Activated T-cell treated with anti-CD3 and anti-CD28 coated beads, Interleukin-2, amount 50 U/mL, for 24 hours (primary cell): ENCODE measurements around the gene CFAP300.

Experiments used
- DNase-seq: peaks from one replicate; pipeline ENCODE4 v3.0.0-alpha.2; 2020
- H3K27ac Mint-ChIP-seq: 2 replicates; pipeline ENCODE4 v1.8.0; 2020; ENCODE audit warnings: mild to moderate bottlenecking, mixed read lengths
- H3K27me3 Mint-ChIP-seq: 2 replicates; pipeline ENCODE4 v1.8.0; 2020; ENCODE audit warnings: mixed read lengths
- H3K36me3 Mint-ChIP-seq: 2 replicates; pipeline ENCODE4 v1.8.0; 2020; ENCODE audit warnings: low read depth, mixed read lengths
- H3K4me1 Mint-ChIP-seq: 2 replicates; pipeline ENCODE4 v1.8.0; 2020; ENCODE audit warnings: low read depth, mixed read lengths
- H3K4me3 Mint-ChIP-seq: 2 replicates; pipeline ENCODE4 v1.8.0; 2020; ENCODE audit warnings: mild to moderate bottlenecking, moderate library complexity, mixed read lengths
- H3K9me3 Mint-ChIP-seq: 2 replicates; pipeline ENCODE4 v1.8.0; 2020; ENCODE audit warnings: mixed read lengths

The CFAP300 gene

DNA sequence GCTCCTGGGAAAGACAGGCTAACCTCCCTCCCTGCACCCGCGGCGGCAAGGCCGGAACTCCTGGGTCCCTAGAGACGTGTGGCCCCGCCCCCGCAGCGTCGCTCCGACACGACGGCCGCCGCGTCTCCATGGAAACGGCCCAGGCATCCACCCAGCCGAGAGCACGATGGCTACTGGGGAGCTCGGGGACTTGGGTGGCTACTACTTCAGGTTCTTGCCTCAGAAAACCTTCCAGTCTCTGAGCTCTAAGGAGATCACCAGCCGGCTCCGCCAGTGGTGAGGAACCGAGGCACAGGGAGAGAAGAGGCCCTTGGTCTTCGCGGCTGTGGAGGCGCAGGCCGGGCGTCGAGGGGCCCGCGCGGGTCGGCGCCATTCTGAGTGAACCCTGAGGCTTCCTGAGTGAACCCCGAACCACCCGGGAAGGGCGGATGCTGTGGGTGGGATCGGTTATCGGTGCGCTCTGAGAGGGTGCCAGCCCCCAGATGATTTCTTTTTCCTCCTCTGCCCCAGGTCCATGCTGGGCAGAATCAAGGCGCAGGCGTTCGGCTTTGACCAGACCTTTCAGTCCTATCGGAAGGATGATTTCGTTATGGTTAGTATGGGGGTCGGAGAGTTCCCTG, at the start of gene CFAP300:
CFAP300 (plus strand) TSS at position 133 of the 620 bp plus-strand sequence; CDS start at position 167, 34 bp downstream.
- H3K9me3 Mint-ChIP-seq: peaks cover 5% of the 10 kb centered on the region
- H3K36me3 Mint-ChIP-seq: no peaks in the 10 kb centered on the region
- peak within 1 kb of the TSS; percentile 66 for H3K4me3 Mint-ChIP-seq
- no peak within 1 kb of the TSS for H3K27ac Mint-ChIP-seq
- H3K27me3 Mint-ChIP-seq: peaks cover 41% of the 10 kb centered on the region
- DNase-seq: peak; percentile 63
- H3K4me1 Mint-ChIP-seq: peaks cover 9% of the 10 kb centered on the region

DNA sequence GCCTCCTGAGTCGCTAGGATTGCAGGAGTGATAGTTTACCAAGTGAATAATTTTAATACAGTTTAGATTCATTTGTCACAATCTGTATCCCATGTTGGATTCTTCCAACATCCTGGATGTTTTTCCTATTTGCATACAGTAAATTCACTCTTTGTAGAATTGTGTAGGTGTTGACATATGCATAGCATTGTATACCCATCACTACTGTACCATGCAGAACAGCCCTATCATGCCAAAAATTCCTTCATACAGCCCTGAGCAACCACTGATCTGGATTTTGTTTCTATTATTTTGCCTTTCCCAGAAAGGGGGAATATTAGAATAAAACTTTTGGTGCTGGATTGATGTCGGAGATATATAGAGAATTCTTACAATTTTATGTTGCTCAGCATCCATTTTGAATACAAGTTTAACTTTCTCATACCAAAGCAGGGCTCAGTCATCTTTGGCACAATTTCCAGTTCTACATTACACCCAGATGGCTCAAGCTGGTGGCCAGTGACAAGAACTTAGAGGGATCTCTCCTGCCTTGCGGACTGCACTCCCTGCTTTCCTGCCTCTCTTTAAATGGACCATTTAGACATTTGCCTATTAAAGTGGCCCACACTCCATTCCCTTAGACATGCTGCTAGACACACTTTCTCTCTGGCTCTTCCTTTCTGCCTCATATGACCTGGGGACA, 45.4 kb upstream of the CFAP300 start:
- Mint-ChIP-seq H3K4me3 (no peak overlapping the region), H3K36me3 (no peaks in the 10 kb centered on the region), H3K4me1 (peaks cover 3% of the 10 kb centered on the region), H3K9me3 (no peaks in the 10 kb centered on the region), H3K27ac (no peak overlapping the region), H3K27me3 (no peaks in the 10 kb centered on the region)
- no peak for DNase-seq

DNA sequence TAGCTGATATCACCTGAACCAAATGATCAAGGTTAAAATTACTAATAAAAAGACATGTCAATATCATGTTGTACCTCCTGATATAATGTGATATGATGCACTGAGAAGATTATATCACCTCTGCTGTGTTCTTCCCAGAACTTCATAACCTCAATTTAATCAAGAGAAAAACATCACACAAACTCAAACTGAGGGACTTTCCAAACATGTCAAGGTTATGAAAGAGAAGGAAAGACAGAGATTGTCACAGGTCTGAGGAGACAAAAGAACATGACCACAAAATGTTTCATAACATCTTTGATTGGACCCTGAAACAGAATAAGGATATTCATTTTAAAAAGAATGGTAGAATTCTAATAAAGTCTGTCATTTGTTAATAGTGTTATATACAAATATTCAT, 43.0 kb upstream of the CFAP300 start:
- DNase-seq: no peak
- peaks cover 3% of the 10 kb centered on the region for H3K4me1 Mint-ChIP-seq
- H3K36me3 Mint-ChIP-seq: no peaks in the 10 kb centered on the region
- no peak overlapping the region for H3K4me3 Mint-ChIP-seq
- H3K27me3 Mint-ChIP-seq: no peaks in the 10 kb centered on the region
- H3K27ac Mint-ChIP-seq: no peak overlapping the region
- H3K9me3 Mint-ChIP-seq: no peaks in the 10 kb centered on the region

DNA sequence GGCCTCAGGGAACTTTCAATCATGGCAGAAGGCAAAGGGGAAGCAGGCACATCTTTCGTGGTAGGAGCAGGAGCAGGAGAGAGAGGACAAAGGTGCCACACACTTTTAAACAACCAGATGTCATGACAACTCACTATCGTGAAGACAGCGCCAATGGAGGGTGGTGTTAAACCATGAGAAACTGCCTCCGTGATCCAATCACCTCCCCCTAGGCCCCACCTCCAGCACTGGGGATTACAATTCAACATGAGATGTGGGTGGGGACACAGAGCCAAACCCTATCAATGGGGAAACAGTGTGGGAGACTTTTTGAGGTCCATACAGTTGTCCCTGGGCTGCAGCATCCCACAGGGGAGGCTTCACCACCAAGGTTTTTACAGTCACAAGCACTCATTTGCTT, 41.9 kb upstream of the CFAP300 start:
- Mint-ChIP-seq H3K4me1 (peaks cover 3% of the 10 kb centered on the region), H3K27me3 (peaks cover 6% of the 10 kb centered on the region), H3K36me3 (no peaks in the 10 kb centered on the region), H3K4me3 (no peak overlapping the region), H3K27ac (no peak overlapping the region), H3K9me3 (no peaks in the 10 kb centered on the region)
- no peak for DNase-seq

DNA sequence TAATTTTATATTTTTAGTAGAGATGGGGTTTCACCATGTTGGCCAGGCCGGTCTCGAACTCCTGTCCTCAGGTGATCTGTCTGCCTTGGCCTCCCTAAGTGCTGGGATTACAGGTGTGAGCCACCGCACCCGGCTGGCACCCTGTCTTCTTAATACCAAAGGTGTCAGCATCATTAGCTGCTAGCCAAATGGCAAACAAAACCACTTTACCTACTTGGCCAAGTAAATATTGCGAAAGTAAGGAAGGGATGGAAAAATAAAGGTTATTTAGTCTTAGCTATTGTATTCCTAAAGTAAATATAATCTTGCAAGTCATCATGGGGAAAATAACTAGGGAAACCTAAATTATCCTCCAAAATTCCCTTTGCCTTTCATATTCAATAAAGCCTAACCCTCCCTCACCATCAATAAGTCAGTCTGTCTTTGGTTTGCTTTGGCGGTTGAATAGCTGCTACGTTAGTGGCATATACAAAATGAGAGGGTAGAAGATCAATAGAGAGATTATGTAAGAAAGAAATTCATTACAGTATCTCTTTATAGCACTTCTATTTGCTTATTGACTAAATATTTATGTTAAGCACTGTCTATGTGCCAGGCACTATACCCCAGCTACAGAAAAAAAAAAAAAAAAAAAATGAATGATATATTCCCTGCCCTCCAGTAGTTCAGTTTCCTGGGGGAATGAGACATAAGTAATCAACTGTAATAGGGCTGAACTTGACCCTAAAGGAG, 40.2 kb upstream of the CFAP300 start:
- Mint-ChIP-seq H3K4me1 (peaks cover 3% of the 10 kb centered on the region), H3K9me3 (no peaks in the 10 kb centered on the region), H3K36me3 (no peaks in the 10 kb centered on the region), H3K4me3 (no peak overlapping the region), H3K27ac (no peak overlapping the region), H3K27me3 (peaks cover 13% of the 10 kb centered on the region)
- DNase-seq: no peak

DNA sequence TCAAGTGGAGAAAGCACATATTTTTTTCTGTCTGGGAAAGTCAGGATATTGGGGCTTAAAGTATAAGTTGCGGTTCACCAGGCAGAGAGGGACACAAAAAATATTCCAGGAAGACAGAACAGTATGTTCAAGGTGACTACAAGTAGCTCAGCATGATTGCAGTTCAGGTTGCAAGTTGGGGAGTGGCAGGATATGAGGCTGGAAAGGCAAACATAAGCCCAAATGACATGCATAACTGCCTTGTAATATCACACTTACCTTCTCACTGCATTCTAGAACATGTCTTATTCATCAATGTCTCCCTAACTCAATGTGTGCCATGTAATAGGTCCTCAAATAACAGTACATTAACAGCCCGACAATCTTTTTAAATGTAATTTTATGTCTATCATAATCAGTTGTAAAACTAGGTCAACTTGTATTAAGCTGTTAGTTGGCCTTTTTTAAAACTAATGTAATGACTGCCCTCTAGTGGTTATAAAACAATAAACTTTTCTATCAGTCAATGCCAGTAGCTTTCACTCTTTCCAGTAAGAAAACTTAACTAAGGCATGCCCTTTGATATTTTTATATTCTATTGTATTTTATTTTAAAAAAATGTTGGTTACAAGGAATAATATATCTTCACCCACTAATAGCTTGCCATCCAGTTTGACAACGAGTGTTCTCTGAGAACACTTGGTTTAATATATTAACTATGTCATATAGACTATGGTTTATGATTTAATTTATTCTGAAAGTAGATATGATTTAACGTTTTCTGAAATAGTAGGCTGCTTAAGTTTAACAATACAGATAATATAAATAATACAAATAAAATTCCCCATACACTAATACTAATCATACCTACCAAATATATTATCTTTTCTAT, 39.4 kb upstream of the CFAP300 start:
- H3K36me3 Mint-ChIP-seq: no peaks in the 10 kb centered on the region

DNA sequence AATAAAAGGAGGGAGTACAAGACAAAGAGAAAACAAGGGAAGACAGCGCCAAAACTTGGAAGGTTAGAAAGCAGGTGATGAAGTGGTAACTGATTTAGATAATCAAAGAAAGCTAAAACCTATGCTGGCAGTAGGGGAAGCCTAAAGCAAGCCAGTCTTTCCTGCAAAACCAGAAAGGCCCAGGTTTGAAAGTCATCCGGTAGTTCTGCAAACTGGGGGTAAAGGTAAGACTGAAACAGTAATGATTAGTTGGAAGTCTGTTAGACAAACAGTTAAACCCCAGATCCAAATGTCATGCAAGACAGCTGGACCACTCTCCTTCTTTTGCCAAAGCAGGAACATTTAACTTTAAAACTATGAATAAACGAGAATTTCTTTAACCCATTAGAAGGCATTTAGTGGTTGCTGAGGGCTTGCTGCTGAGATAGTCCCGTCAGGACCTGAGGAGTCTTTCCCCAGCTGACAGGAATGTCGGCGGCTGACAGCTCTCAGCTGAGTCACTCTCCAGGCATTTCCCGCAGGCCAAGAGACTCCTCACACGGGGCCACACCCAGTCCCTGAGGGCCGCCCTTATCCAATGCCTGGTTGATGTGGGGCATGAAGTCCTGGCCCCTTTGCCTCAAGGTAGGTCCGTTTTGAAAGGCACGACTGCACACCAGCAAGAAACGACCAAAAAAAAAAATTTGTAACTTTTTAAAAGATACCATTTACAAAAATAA, 36.3 kb upstream of the CFAP300 start:
- Mint-ChIP-seq H3K27ac (no peak overlapping the region), H3K9me3 (no peaks in the 10 kb centered on the region)

More for the DNA sequence above, 39.4 kb upstream of the CFAP300 start:
- H3K4me1 Mint-ChIP-seq: peaks cover 3% of the 10 kb centered on the region
- no peak for DNase-seq
- no peak overlapping the region for H3K4me3 Mint-ChIP-seq
- no peak overlapping the region for H3K27ac Mint-ChIP-seq
- no peaks in the 10 kb centered on the region for H3K9me3 Mint-ChIP-seq
- H3K27me3 Mint-ChIP-seq: peaks cover 19% of the 10 kb centered on the region

DNA sequence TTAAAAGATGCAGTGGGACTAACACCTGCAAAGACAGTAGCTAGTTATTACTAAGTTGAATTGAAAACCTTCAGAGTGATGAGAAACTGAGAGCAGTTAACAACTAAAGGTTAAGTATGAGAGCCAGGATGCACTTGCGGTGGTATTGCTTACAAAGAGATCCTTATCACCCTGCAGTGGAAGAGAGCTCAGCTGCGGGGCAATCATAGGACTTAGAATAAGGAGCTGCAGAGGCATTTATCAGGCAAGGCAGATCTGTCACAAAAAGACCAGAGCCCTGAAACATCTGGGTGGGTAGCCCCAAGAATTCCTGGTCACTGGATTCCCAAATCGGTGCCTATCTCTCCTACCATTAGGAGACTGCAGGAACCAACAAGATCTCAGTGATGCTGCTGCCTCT, 34.3 kb upstream of the CFAP300 start:
- no peaks in the 10 kb centered on the region for H3K4me1 Mint-ChIP-seq
- no peak for DNase-seq
- no peak overlapping the region for H3K27ac Mint-ChIP-seq
- no peaks in the 10 kb centered on the region for H3K36me3 Mint-ChIP-seq
- peaks cover 21% of the 10 kb centered on the region for H3K27me3 Mint-ChIP-seq
- no peaks in the 10 kb centered on the region for H3K9me3 Mint-ChIP-seq
- no peak overlapping the region for H3K4me3 Mint-ChIP-seq

More for the DNA sequence above, 36.3 kb upstream of the CFAP300 start:
- Mint-ChIP-seq H3K27me3 (peaks cover 21% of the 10 kb centered on the region), H3K36me3 (no peaks in the 10 kb centered on the region), H3K4me3 (no peak overlapping the region), H3K4me1 (no peaks in the 10 kb centered on the region)
- DNase-seq: no peak

DNA sequence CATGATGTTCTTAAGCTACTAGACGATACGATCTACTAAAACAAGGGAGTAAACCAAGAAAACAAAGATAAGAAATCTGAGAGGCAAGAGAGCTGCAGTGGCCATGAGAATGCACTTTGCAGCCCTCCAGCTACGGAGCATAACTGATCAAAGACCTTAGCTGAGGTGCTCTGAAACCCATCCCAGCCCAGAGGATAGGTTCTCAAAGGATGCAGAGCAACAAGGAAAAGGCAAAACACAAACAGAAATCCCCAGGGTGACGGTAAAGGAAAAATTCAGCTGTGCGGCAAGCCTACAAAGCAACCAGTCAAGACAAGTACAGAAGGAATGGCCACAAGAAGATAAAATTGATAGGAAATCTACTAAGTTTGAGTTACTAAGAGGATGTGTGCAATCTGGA, 32.5 kb upstream of the CFAP300 start:
- H3K36me3 Mint-ChIP-seq: no peaks in the 10 kb centered on the region
- no peaks in the 10 kb centered on the region for H3K9me3 Mint-ChIP-seq
- no peak overlapping the region for H3K27ac Mint-ChIP-seq
- H3K27me3 Mint-ChIP-seq: peaks cover 20% of the 10 kb centered on the region
- H3K4me3 Mint-ChIP-seq: no peak overlapping the region
- H3K4me1 Mint-ChIP-seq: no peaks in the 10 kb centered on the region
- no peak for DNase-seq

DNA sequence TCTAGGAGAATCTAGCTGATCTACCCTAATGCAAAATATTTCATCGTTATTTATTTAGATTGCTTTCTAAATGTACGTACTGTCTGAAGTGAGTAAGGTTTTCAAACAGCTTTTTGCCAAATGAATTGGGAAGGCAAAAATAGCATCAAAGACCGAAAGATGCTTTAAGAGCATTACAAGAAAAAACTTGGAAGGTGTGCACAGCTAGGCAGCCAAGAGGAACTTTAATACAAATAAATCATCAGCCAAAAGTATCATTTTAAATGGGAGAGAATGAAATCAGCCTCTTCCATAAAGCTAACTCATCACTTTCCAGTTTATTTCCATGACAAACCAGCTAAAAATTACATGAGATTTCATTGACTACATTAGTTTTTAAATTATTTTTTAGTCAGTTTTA, 30.2 kb upstream of the CFAP300 start:
- Mint-ChIP-seq H3K4me1 (no peaks in the 10 kb centered on the region), H3K4me3 (no peak overlapping the region), H3K27ac (no peak overlapping the region), H3K27me3 (peaks cover 8% of the 10 kb centered on the region), H3K36me3 (no peaks in the 10 kb centered on the region), H3K9me3 (no peaks in the 10 kb centered on the region)
- DNase-seq: no peak

DNA sequence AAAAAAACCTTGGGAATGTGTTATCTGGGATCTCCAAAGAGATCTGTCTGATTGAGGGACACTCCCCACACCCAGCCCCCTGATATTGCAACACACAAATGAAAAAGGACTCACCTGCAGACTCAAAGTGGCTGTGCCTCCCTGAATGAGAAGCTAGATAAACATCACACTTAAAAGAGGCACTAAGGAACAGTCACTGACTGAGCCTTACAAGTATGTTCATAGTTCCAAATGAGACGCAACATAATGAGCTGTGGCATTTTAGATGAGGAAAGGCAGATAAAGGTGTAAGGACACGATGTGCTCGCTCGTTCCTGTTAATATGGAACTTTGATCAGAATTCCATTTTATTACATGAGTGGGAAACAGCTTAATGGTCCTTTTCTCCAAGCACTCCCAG, 21.0 kb upstream of the CFAP300 start:
- Mint-ChIP-seq H3K27me3 (peaks cover 11% of the 10 kb centered on the region), H3K36me3 (no peaks in the 10 kb centered on the region), H3K4me1 (no peaks in the 10 kb centered on the region), H3K27ac (no peak overlapping the region), H3K9me3 (no peaks in the 10 kb centered on the region), H3K4me3 (no peak overlapping the region)
- no peak for DNase-seq

DNA sequence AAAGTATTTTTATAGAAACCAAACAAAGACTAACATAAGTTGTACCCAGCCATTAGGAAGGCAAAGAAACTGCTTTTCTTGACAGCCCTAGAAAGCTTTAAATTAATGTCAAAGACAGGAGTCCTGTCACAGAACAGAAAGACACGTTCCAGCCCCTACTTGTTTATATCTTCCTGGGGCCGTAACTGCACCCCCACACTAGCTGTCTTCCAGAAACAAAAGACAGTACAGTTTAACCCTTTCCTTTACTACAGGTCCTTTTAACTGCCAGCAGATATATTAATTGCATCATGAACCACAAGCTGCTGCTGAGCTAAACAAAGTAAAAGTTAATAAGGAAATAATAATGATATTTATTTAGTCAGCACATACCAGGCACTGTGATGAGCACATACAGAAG, 20.3 kb upstream of the CFAP300 start:
- no peaks in the 10 kb centered on the region for H3K36me3 Mint-ChIP-seq
- no peak overlapping the region for H3K4me3 Mint-ChIP-seq
- no peaks in the 10 kb centered on the region for H3K9me3 Mint-ChIP-seq
- peaks cover 11% of the 10 kb centered on the region for H3K27me3 Mint-ChIP-seq
- H3K4me1 Mint-ChIP-seq: no peaks in the 10 kb centered on the region
- H3K27ac Mint-ChIP-seq: no peak overlapping the region
- DNase-seq: no peak

DNA sequence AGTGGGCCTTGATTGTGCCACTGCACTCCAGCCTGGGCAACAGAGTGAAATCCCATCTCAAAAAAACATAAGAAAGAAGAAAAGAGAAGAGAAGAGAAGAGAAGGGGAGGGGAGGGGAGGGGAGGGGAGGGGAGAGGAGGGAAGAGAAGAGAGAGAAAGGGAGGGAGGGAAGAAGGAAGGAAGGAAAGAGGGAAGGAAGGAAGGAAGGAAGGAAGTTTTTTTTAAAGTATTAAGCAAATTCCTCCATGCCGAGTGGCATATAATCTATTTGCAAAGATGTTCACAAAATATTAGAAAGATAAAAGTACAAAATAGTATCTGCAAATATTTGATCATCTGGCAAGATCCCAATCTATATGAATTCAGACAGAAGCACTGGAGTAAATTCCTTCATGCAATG, 10.5 kb upstream of the CFAP300 start:
- Mint-ChIP-seq H3K4me3 (no peak overlapping the region), H3K4me1 (no peaks in the 10 kb centered on the region), H3K27me3 (peaks cover 24% of the 10 kb centered on the region), H3K36me3 (no peaks in the 10 kb centered on the region), H3K27ac (no peak overlapping the region), H3K9me3 (no peaks in the 10 kb centered on the region)
- DNase-seq: no peak

DNA sequence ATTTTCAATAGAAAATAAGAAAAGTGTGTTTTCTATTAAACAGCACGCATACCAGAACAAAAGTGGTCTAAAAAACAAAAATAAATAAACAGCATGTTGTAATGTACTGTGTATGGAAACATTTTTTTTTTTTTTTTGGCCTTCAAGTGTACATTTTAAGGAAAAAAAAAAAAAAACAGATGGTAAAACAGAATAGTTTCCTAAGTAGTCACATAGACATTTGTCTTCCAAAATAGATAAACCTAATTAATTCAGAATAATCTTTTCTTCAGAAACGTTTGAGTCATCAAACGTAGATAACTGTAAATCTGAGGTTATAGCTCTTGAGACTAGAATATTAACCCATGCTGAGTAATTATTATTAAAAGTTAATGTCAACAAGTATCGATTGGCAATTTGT, 396 bp upstream of the CFAP300 start:
- Mint-ChIP-seq H3K9me3 (peaks cover 5% of the 10 kb centered on the region), H3K36me3 (no peaks in the 10 kb centered on the region), H3K4me1 (peaks cover 9% of the 10 kb centered on the region), H3K27ac (no peak overlapping the region), H3K27me3 (peaks cover 41% of the 10 kb centered on the region), H3K4me3 (peak overlapping the region; percentile 66)
- DNase-seq: no peak
